AG08395 (cell line): Measurements from ENCODE around the gene API5.
"Not testable (repeated sequence)": the region's sequence is repeated elsewhere in the genome, so short reads cannot be mapped to it uniquely, and the experiment has no call there.

Experiments
- DNase-seq: peaks from one replicate; pipeline ENCODE4 v3.0.0; 2012; ENCODE audit warnings: mixed read lengths, low spot score

The API5 gene

GRCh38 chr11:43311791-43312607 is at the start of gene API5:
API5 (plus strand) TSS chr11:43311996; CDS start chr11:43312128, 132 bp downstream.
- peak; percentile 92 for DNase-seq

GRCh38 chr11:43267856-43268580 is 43.8 kb upstream of the API5 start:
- DNase-seq: no peak

GRCh38 chr11:43268786-43269185 is 43.0 kb upstream of the API5 start:
- DNase-seq: no peak

- DNase-seq: no peak
Observed at GRCh38 chr11:43269254-43269918, 42.4 kb upstream of the API5 start.

- no peak for DNase-seq
Observed at GRCh38 chr11:43270468-43270867, 41.3 kb upstream of the API5 start.

GRCh38 chr11:43278193-43278956 is 33.4 kb upstream of the API5 start:
- DNase-seq: peak; percentile 55

GRCh38 chr11:43282607-43283440 is 29.0 kb upstream of the API5 start:
- peak; percentile 43 for DNase-seq

- no peak for DNase-seq
Observed at GRCh38 chr11:43285826-43286225, 26.0 kb upstream of the API5 start.

GRCh38 chr11:43289368-43289767 is 22.4 kb upstream of the API5 start:
- no peak for DNase-seq

GRCh38 chr11:43298397-43298796 is 13.4 kb upstream of the API5 start:
- no peak for DNase-seq

- no peak for DNase-seq
Observed at GRCh38 chr11:43315966-43316365, 4.2 kb downstream of the API5 start.

- peak; percentile 3 for DNase-seq
Observed at GRCh38 chr11:43316451-43316850, 4.7 kb downstream of the API5 start.

GRCh38 chr11:43327987-43328386 is 16.2 kb downstream of the API5 start:
- DNase-seq: peak; percentile 48

GRCh38 chr11:43328482-43328881 is 16.7 kb downstream of the API5 start:
- DNase-seq: no peak

GRCh38 chr11:43341159-43341558 is 29.4 kb downstream of the API5 start:
- DNase-seq: no peak

GRCh38 chr11:43351426-43351825 is 39.6 kb downstream of the API5 start:
- DNase-seq: not testable (repeated sequence)

- DNase-seq: no peak
Observed at GRCh38 chr11:43354311-43354710, 42.5 kb downstream of the API5 start.

- no peak for DNase-seq
Observed at GRCh38 chr11:43356336-43356735, 44.5 kb downstream of the API5 start.

- DNase-seq: peak; percentile 3
Observed at GRCh38 chr11:43358279-43358800, 46.5 kb downstream of the API5 start.

- DNase-seq: peak; percentile 96
Observed at GRCh38 chr11:43358801-43359421, 47.1 kb downstream of the API5 start, which contains the start of gene TTC17. TTC17 (plus strand) TSS chr11:43358920; CDS start chr11:43358955, 35 bp downstream.
